Measurements from ENCODE around the gene FOXC1. TPM values are rescaled to one million over a fixed set of nuclear protein-coding genes. Genes with fewer than 3 reads are reported as not detected.
A peak's percentile ranks its signal among the peaks of the same experiment; 100 is the strongest.

The FOXC1 gene
- total RNA-seq, 1 donor from 2014 or later: 3.3 TPM

GRCh38 chr6:1651362-1651761 lies 41.6 kb downstream of the FOXC1 start:
- no peak for DNase-seq
- Mint-ChIP-seq H3K4me1 (ENCODE audit: low read depth, unreplicated experiment) (no peaks in the 10 kb centered on the region), H3K27ac (ENCODE audit: unreplicated experiment) (no peak overlapping the region), H3K9me3 (ENCODE audit: unreplicated experiment) (no peaks in the 10 kb centered on the region), H3K4me3 (ENCODE audit: unreplicated experiment) (no peak overlapping the region), H3K36me3 (ENCODE audit: unreplicated experiment) (no peaks in the 10 kb centered on the region), H3K27me3 (ENCODE audit: unreplicated experiment) (no peaks in the 10 kb centered on the region)
- no peak for TF ChIP-seq CTCF (IDR thresholded peaks at IDR 0.05; ENCODE audit: partially characterized antibody, unreplicated experiment)

- H3K4me1 Mint-ChIP-seq (ENCODE audit: low read depth, unreplicated experiment): peaks cover 6% of the 10 kb centered on the region
- no peaks in the 10 kb centered on the region for H3K9me3 Mint-ChIP-seq (ENCODE audit: unreplicated experiment)
- H3K36me3 Mint-ChIP-seq (ENCODE audit: unreplicated experiment): no peaks in the 10 kb centered on the region
- H3K27me3 Mint-ChIP-seq (ENCODE audit: unreplicated experiment): no peaks in the 10 kb centered on the region
- H3K27ac Mint-ChIP-seq (ENCODE audit: unreplicated experiment): no peak overlapping the region
- no peak overlapping the region for H3K4me3 Mint-ChIP-seq (ENCODE audit: unreplicated experiment)
- no peak for DNase-seq
- TF ChIP-seq CTCF (IDR thresholded peaks at IDR 0.05; ENCODE audit: partially characterized antibody, unreplicated experiment): no peak
These were observed 43.1 kb downstream of the FOXC1 start for GRCh38 chr6:1652842-1653241.

- Mint-ChIP-seq H3K4me1 (ENCODE audit: low read depth, unreplicated experiment) (peaks cover 7% of the 10 kb centered on the region), H3K27me3 (ENCODE audit: unreplicated experiment) (no peaks in the 10 kb centered on the region), H3K9me3 (ENCODE audit: unreplicated experiment) (no peaks in the 10 kb centered on the region), H3K36me3 (ENCODE audit: unreplicated experiment) (no peaks in the 10 kb centered on the region), H3K4me3 (ENCODE audit: unreplicated experiment) (no peak overlapping the region), H3K27ac (ENCODE audit: unreplicated experiment) (no peak overlapping the region)
- DNase-seq: no peak
- no peak for TF ChIP-seq CTCF (IDR thresholded peaks at IDR 0.05; ENCODE audit: partially characterized antibody, unreplicated experiment)
These were observed 44.3 kb downstream of the FOXC1 start for GRCh38 chr6:1654054-1654453.

GRCh38 chr6:1657116-1657770 lies 47.5 kb downstream of the FOXC1 start:
- Mint-ChIP-seq H3K9me3 (ENCODE audit: unreplicated experiment) (peaks cover 2% of the 10 kb centered on the region), H3K27me3 (ENCODE audit: unreplicated experiment) (peaks cover 2% of the 10 kb centered on the region), H3K4me1 (ENCODE audit: low read depth, unreplicated experiment) (peaks cover 7% of the 10 kb centered on the region), H3K4me3 (ENCODE audit: unreplicated experiment) (peak overlapping the region; percentile 21), H3K27ac (ENCODE audit: unreplicated experiment) (no peak overlapping the region), H3K36me3 (ENCODE audit: unreplicated experiment) (no peaks in the 10 kb centered on the region)
- no peak for TF ChIP-seq CTCF (IDR thresholded peaks at IDR 0.05; ENCODE audit: partially characterized antibody, unreplicated experiment)
- peak; percentile 39 for DNase-seq

- Mint-ChIP-seq H3K9me3 (ENCODE audit: unreplicated experiment) (peaks cover 2% of the 10 kb centered on the region), H3K36me3 (ENCODE audit: unreplicated experiment) (no peaks in the 10 kb centered on the region), H3K27ac (ENCODE audit: unreplicated experiment) (no peak overlapping the region), H3K27me3 (ENCODE audit: unreplicated experiment) (peaks cover 2% of the 10 kb centered on the region), H3K4me1 (ENCODE audit: low read depth, unreplicated experiment) (peaks cover 7% of the 10 kb centered on the region), H3K4me3 (ENCODE audit: unreplicated experiment) (peak overlapping the region; percentile 16)
- no peak for DNase-seq
- no peak for TF ChIP-seq CTCF (IDR thresholded peaks at IDR 0.05; ENCODE audit: partially characterized antibody, unreplicated experiment)
These were observed 48.1 kb downstream of the FOXC1 start for GRCh38 chr6:1657771-1658165.
